Measurements from ENCODE around the gene DOCK9. TPM values are rescaled to one million over a fixed set of nuclear protein-coding genes. Genes with fewer than 3 reads are reported as not detected.

DOCK9 gene
- total RNA-seq, 1 experiment from 2014 or later = 30.5 TPM

- Histone ChIP-seq H3K4me3 (ENCODE audit: low read depth in 2 of 2, low read length in 2 of 2) (no peak overlapping the region), H3K9me3 (ENCODE audit: control insufficient read depth, insufficient read depth, low read depth, low read length) (no peaks in the 10 kb centered on the region), H3K27me3 (ENCODE audit: control insufficient read depth, insufficient read depth, low read length) (no peaks in the 10 kb centered on the region), H3K4me1 (ENCODE audit: control insufficient read depth, insufficient read depth, low read length) (no peaks in the 10 kb centered on the region), H3K36me3 (ENCODE audit: control insufficient read depth, insufficient read depth, low read length) (no peaks in the 10 kb centered on the region), H3K27ac (ENCODE audit: low read length) (no peak overlapping the region)
- no TSS peak for BruUV-seq (replicated peaks)
- DNase-seq (ENCODE audit: low read depth, low spot score) (no peak), ATAC-seq (no peak)
- TF ChIP-seq SIN3A (IDR thresholded peaks at IDR 0.05; ENCODE audit: borderline replicate concordance, insufficient read depth, low read depth, low read length) (no peak), POLR2AphosphoS5 (IDR thresholded peaks at IDR 0.05; ENCODE audit: low read depth, low read length) (no peak), TCF7L2 (IDR thresholded peaks at IDR 0.05; ENCODE audit: low read depth, low read length) (no peak)
- TF ChIP-seq, protein P1, sequence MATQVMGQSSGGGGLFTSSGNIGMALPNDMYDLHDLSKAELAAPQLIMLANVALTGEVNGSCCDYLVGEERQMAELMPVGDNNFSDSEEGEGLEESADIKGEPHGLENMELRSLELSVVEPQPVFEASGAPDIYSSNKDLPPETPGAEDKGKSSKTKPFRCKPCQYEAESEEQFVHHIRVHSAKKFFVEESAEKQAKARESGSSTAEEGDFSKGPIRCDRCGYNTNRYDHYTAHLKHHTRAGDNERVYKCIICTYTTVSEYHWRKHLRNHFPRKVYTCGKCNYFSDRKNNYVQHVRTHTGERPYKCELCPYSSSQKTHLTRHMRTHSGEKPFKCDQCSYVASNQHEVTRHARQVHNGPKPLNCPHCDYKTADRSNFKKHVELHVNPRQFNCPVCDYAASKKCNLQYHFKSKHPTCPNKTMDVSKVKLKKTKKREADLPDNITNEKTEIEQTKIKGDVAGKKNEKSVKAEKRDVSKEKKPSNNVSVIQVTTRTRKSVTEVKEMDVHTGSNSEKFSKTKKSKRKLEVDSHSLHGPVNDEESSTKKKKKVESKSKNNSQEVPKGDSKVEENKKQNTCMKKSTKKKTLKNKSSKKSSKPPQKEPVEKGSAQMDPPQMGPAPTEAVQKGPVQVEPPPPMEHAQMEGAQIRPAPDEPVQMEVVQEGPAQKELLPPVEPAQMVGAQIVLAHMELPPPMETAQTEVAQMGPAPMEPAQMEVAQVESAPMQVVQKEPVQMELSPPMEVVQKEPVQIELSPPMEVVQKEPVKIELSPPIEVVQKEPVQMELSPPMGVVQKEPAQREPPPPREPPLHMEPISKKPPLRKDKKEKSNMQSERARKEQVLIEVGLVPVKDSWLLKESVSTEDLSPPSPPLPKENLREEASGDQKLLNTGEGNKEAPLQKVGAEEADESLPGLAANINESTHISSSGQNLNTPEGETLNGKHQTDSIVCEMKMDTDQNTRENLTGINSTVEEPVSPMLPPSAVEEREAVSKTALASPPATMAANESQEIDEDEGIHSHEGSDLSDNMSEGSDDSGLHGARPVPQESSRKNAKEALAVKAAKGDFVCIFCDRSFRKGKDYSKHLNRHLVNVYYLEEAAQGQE (IDR thresholded peaks at IDR 0.05; ENCODE audit: insufficient read depth in 1 of 2, low read depth in 2 of 2, low read length in 1 of 2) = no peak
- TF ChIP-seq, protein P2, sequence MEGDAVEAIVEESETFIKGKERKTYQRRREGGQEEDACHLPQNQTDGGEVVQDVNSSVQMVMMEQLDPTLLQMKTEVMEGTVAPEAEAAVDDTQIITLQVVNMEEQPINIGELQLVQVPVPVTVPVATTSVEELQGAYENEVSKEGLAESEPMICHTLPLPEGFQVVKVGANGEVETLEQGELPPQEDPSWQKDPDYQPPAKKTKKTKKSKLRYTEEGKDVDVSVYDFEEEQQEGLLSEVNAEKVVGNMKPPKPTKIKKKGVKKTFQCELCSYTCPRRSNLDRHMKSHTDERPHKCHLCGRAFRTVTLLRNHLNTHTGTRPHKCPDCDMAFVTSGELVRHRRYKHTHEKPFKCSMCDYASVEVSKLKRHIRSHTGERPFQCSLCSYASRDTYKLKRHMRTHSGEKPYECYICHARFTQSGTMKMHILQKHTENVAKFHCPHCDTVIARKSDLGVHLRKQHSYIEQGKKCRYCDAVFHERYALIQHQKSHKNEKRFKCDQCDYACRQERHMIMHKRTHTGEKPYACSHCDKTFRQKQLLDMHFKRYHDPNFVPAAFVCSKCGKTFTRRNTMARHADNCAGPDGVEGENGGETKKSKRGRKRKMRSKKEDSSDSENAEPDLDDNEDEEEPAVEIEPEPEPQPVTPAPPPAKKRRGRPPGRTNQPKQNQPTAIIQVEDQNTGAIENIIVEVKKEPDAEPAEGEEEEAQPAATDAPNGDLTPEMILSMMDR (IDR thresholded peaks at IDR 0.05) = no peak
- intact Hi-C loops (cut with micrococcal nuclease; ENCODE audit: unreplicated experiment) = no loop called here
- POLR2A ChIA-PET = no interaction called here
- CTCF ChIA-PET = no interaction called here
- in situ Hi-C loops (cut with HindIII; ENCODE audit: low pct_unique_long_range_greater_than_20kb, low sequenced_read_pairs) = no loop called here
Observed at GRCh38 chr13:98775386-98775785, 202.5 kb downstream of the DOCK9 start.

DNA sequence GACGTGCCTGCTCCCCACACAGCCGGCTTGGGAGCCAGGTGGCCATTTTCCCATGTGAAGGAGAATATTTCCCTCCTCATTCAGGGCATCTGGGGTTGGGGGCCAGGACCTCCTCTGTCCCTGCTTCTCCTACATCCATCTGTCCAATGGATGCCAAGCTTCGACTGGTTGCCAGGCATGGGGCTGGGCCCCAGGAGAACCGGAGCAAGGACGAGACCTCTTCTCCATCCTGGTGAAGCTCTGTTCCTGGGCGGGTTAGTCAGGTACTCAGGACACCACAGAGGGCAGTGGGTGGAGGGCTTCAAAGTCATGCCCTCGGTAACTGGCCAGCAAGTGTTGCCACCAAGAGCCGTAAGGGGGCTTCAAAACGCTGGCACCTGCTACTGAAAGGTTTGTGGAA, 203.1 kb downstream of the DOCK9 start:
- no peaks in the 10 kb centered on the region for H3K9me3 ChIP-seq (ENCODE audit: control insufficient read depth, insufficient read depth, low read depth, low read length)
- in situ Hi-C loops (cut with HindIII; ENCODE audit: low pct_unique_long_range_greater_than_20kb, low sequenced_read_pairs) (no loop called here), intact Hi-C loops (cut with micrococcal nuclease; ENCODE audit: unreplicated experiment) (no loop called here)
- ATAC-seq (no peak), DNase-seq (ENCODE audit: low read depth, low spot score) (no peak)
- BruUV-seq (replicated peaks) = no TSS peak
- H3K4me1 ChIP-seq (ENCODE audit: control insufficient read depth, insufficient read depth, low read length) = no peaks in the 10 kb centered on the region
- TF ChIP-seq SIN3A (IDR thresholded peaks at IDR 0.05; ENCODE audit: borderline replicate concordance, insufficient read depth, low read depth, low read length) (no peak), TCF7L2 (IDR thresholded peaks at IDR 0.05; ENCODE audit: low read depth, low read length) (no peak)
- TF ChIP-seq, protein P1 (IDR thresholded peaks at IDR 0.05; ENCODE audit: insufficient read depth in 1 of 2, low read depth in 2 of 2, low read length in 1 of 2) = no peak
- TF ChIP-seq, protein P2 (IDR thresholded peaks at IDR 0.05) = no peak
- H3K27me3 ChIP-seq (ENCODE audit: control insufficient read depth, insufficient read depth, low read length) = no peaks in the 10 kb centered on the region
- H3K36me3 ChIP-seq (ENCODE audit: control insufficient read depth, insufficient read depth, low read length) = no peaks in the 10 kb centered on the region
- CTCF ChIA-PET = no interaction called here
- H3K4me3 ChIP-seq (ENCODE audit: low read depth in 2 of 2, low read length in 2 of 2) = no peak overlapping the region
- POLR2A ChIA-PET = no interaction called here
- no peak overlapping the region for H3K27ac ChIP-seq (ENCODE audit: low read length)

All from Panc1 (cell line).